22Rv1 (cell line): ENCODE measurements around the gene KRT14.
"Not testable (repeated sequence)": the region's sequence is repeated elsewhere in the genome, so short reads cannot be mapped to it uniquely, and the experiment has no call there.

ENCODE experiments used
- ZFX ChIP-seq: fragments of 450-650 bp; IDR thresholded peaks from 2 replicates; pipeline ENCODE4 v1.6.1; 2017; ENCODE audit warnings: antibody characterized with exemption, borderline replicate concordance
- TF ChIP-seq, protein P1 (sequence below): fragments of 450-650 bp; IDR thresholded peaks from 2 replicates; pipeline ENCODE4 v1.5.1; 2017; ENCODE audit warnings: mild to moderate bottlenecking

DNA sequence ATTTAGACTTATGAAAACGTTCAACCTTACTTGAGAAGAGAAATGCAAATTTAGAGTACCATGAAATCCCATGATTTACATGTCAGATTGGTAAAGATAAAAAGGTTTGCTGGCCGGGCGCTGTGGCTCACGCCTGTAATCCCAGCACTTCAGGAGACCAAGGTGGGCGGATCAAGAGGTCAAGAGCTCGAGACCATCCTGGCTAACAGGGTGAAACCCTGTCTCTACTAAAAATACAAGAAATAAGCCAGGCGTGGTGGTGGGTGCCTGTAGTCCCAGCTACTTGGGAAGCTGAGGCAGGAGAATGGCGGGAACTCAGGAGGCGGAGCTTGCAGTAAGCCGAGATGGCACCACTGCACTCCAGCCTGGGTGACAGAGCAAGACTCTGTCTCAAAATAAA, 43.9 kb downstream of the KRT14 start:
- TF ChIP-seq, protein P1, sequence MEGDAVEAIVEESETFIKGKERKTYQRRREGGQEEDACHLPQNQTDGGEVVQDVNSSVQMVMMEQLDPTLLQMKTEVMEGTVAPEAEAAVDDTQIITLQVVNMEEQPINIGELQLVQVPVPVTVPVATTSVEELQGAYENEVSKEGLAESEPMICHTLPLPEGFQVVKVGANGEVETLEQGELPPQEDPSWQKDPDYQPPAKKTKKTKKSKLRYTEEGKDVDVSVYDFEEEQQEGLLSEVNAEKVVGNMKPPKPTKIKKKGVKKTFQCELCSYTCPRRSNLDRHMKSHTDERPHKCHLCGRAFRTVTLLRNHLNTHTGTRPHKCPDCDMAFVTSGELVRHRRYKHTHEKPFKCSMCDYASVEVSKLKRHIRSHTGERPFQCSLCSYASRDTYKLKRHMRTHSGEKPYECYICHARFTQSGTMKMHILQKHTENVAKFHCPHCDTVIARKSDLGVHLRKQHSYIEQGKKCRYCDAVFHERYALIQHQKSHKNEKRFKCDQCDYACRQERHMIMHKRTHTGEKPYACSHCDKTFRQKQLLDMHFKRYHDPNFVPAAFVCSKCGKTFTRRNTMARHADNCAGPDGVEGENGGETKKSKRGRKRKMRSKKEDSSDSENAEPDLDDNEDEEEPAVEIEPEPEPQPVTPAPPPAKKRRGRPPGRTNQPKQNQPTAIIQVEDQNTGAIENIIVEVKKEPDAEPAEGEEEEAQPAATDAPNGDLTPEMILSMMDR, result not testable (repeated sequence)
- not testable (repeated sequence) for TF ChIP-seq ZFX
